Measurements from ENCODE around the gene FSCN2.
A peak's percentile ranks its signal among the peaks of the same experiment; 100 is the strongest.

Gene FSCN2

GRCh38 chr17:81502471-81503017, 25.6 kb upstream of the FSCN2 start:
- no peak for TF ChIP-seq CTCF (IDR thresholded peaks at IDR 0.05; ENCODE audit: low read depth, low read length)

GRCh38 chr17:81503619-81504018, 24.6 kb upstream of the FSCN2 start:
- no peak for TF ChIP-seq CTCF (IDR thresholded peaks at IDR 0.05; ENCODE audit: low read depth, low read length)

More at GRCh38 chr17:81502471-81503017, 25.6 kb upstream of the FSCN2 start:
- H3K4me3 ChIP-seq (ENCODE audit: low read depth, low read length) = no peak overlapping the region

GRCh38 chr17:81508639-81509206, 19.5 kb upstream of the FSCN2 start:
- peak overlapping the region; percentile 95 for H3K4me3 ChIP-seq (ENCODE audit: low read depth, low read length)
- TF ChIP-seq CTCF (IDR thresholded peaks at IDR 0.05; ENCODE audit: low read depth, low read length) = no peak

More at GRCh38 chr17:81503619-81504018, 24.6 kb upstream of the FSCN2 start:
- H3K4me3 ChIP-seq (ENCODE audit: low read depth, low read length) = no peak overlapping the region

GRCh38 chr17:81509207-81509971, 18.8 kb upstream of the FSCN2 start:
- H3K4me3 ChIP-seq (ENCODE audit: low read depth, low read length) = peak overlapping the region; percentile 95
- TF ChIP-seq CTCF (IDR thresholded peaks at IDR 0.05; ENCODE audit: low read depth, low read length) = no peak

GRCh38 chr17:81509972-81510784, 18.0 kb upstream of the FSCN2 start:
- no peak for TF ChIP-seq CTCF (IDR thresholded peaks at IDR 0.05; ENCODE audit: low read depth, low read length)
- peak overlapping the region; percentile 95 for H3K4me3 ChIP-seq (ENCODE audit: low read depth, low read length)

- TF ChIP-seq CTCF (IDR thresholded peaks at IDR 0.05; ENCODE audit: low read depth, low read length) = no peak
- H3K4me3 ChIP-seq (ENCODE audit: low read depth, low read length) = peak overlapping the region; percentile 95
Measured at GRCh38 chr17:81510785-81511553, 17.2 kb upstream of the FSCN2 start.

Data from WI38 (cell line).